Keratinocyte (primary cell): Measurements from ENCODE around the gene OR1I1. TPM values are rescaled to one million over a fixed set of nuclear protein-coding genes. Genes with fewer than 3 reads are reported as not detected.

ENCODE experiments used
- DNase-seq: peaks from one replicate; pipeline ENCODE4 v3.0.0-alpha.2; 2011; ENCODE audit warnings: low read depth, missing footprints, low spot score
- FAIRE-seq: peaks from 2 replicates; lab custom pipeline; 2011; peaks lifted over from hg19 to GRCh38; lab: Jason Lieb, UNC
- H2AFZ ChIP-seq: 2 replicates; pipeline ENCODE4 v1.6.0; 2012; ENCODE audit warnings: low read length, control low read depth, inconsistent platforms; ENCODE audit not compliant: control insufficient read depth
- H3K27ac ChIP-seq: 2 replicates; pipeline ENCODE4 v1.5.1; 2011; ENCODE audit warnings: low read length; ENCODE audit not compliant: control insufficient read depth, insufficient read depth
- H3K27me3 ChIP-seq: 3 replicates; pipeline ENCODE4 v1.6.0; 2011; ENCODE audit warnings: low read length; ENCODE audit not compliant: control insufficient read depth, insufficient read depth; ENCODE audit errors: extremely low read depth
- H3K36me3 ChIP-seq, 2 experiments: 2 replicates in 1 of 2; 3 replicates in 1 of 2; pipeline ENCODE4 v1.5.1; 2011; ENCODE audit warnings: low read length in 2 of 2, mild to moderate bottlenecking in 1 of 2; ENCODE audit not compliant: control insufficient read depth in 2 of 2, insufficient read depth in 2 of 2; ENCODE audit errors: extremely low read depth in 1 of 2
- H3K4me1 ChIP-seq: 3 replicates; pipeline ENCODE4 v1.5.1; 2011; ENCODE audit warnings: low read length; ENCODE audit not compliant: control insufficient read depth, insufficient read depth; ENCODE audit errors: extremely low read depth
- H3K4me2 ChIP-seq: 3 replicates; pipeline ENCODE4 v1.6.0; 2011; ENCODE audit warnings: low read depth, low read length; ENCODE audit not compliant: control insufficient read depth, insufficient read depth; ENCODE audit errors: extremely low read depth
- H3K4me3 ChIP-seq, 3 experiments: fragments of 200-600 bp in 1 of 3; sonication (generic) in 1 of 3; 2 replicates in 2 of 3; 3 replicates in 1 of 3; pipeline ENCODE4 v1.5.1; 2011 to 2016; ENCODE audit warnings: low read length in 3 of 3, mild to moderate bottlenecking in 3 of 3, control low read depth in 2 of 3, inconsistent platforms in 1 of 3, low read depth in 1 of 3, mixed read lengths in 1 of 3, mixed run types in 1 of 3, moderate library complexity in 1 of 3; ENCODE audit not compliant: control insufficient read depth in 2 of 3, insufficient read depth in 2 of 3; ENCODE audit errors: extremely low read depth in 1 of 3
- H3K79me2 ChIP-seq: 2 replicates; pipeline ENCODE4 v1.6.0; 2012; ENCODE audit warnings: low read length; ENCODE audit not compliant: control insufficient read depth, insufficient read depth
- H3K9ac ChIP-seq: 3 replicates; pipeline ENCODE4 v1.6.0; 2011; ENCODE audit warnings: low read length; ENCODE audit not compliant: control insufficient read depth, insufficient read depth; ENCODE audit errors: extremely low read depth
- H3K9me1 ChIP-seq: 3 replicates; pipeline ENCODE4 v1.6.0; 2011; ENCODE audit warnings: low read length; ENCODE audit not compliant: control insufficient read depth, insufficient read depth; ENCODE audit errors: extremely low read depth
- H3K9me3 ChIP-seq: 2 replicates; pipeline ENCODE4 v1.5.1; 2012; ENCODE audit warnings: low read depth, low read length; ENCODE audit not compliant: control insufficient read depth
- H4K20me1 ChIP-seq: 3 replicates; pipeline ENCODE4 v1.6.0; 2011; ENCODE audit warnings: low read length; ENCODE audit not compliant: control insufficient read depth, insufficient read depth; ENCODE audit errors: extremely low read depth
- CTCF ChIP-seq, 3 experiments: IDR thresholded peaks in 1 of 3; conservative IDR thresholded peaks in 1 of 3; optimal IDR thresholded peaks in 1 of 3; 2 replicates in 2 of 3; 3 replicates in 1 of 3; pipeline versions ENCODE3 to v1.5.1; 2011; ENCODE audit warnings: low read length in 3 of 3, mild to moderate bottlenecking in 3 of 3, moderate library complexity in 2 of 3, control low read depth in 1 of 3, inconsistent platforms in 1 of 3; ENCODE audit not compliant: insufficient read depth in 2 of 3; ENCODE audit errors: extremely low read depth in 1 of 3
- EZH2 ChIP-seq: IDR thresholded peaks from one replicate; pipeline ENCODE4 v1.6.1; 2012; ENCODE audit warnings: inconsistent platforms, mild to moderate bottlenecking, low read length, moderate library complexity
- dilution Hi-C: fragments of 300-500 bp; cut with MboI; formaldehyde crosslinking; loops from one replicate; pipeline ENCODE4 v1.7.0; 2020; ENCODE audit warnings: low sequenced_read_pairs; ENCODE audit not compliant: extremely low pct_ligation_motif_present
- polyA plus RNA-seq, 5 experiments: library from polyadenylated mRNA; depleted of rRNA in 3 of 5; stranded (reverse) in 3 of 5; stranded (forward) in 1 of 5; unstranded in 1 of 5; fragments of >200 nt; gene quantifications; 1 replicate in 1 of 5; 2 replicates in 3 of 5; 3 replicates in 1 of 5; pipeline versions ENCODE4 v1.2.1 to v1.2.3, GENCODE V29; 2011 to 2012; ENCODE audit warnings: missing spikeins in 2 of 5, low read depth in 1 of 5, low replicate concordance in 1 of 5

Gene OR1I1
- polyA plus RNA-seq, 1 donor (not counting 4 experiments of a cell fraction or from before 2014, with no cell fraction given): not detected

- no peak overlapping the region for H2AFZ ChIP-seq
- no peaks in the 10 kb centered on the region for H3K27me3 ChIP-seq
- no peaks in the 10 kb centered on the region for H3K36me3 ChIP-seq
- FAIRE-seq (no peak), DNase-seq (no peak)
- H3K4me1 ChIP-seq: peaks cover 15% of the 10 kb centered on the region
- H3K9me3 ChIP-seq: no peaks in the 10 kb centered on the region
- H3K4me2 ChIP-seq: no peak overlapping the region
- no peaks in the 10 kb centered on the region for H4K20me1 ChIP-seq
- no peaks in the 10 kb centered on the region for H3K9me1 ChIP-seq
- H3K79me2 ChIP-seq: no peaks in the 10 kb centered on the region
- dilution Hi-C loops: no loop called here
- no peak overlapping the region for H3K27ac ChIP-seq
- TF ChIP-seq CTCF (optimal IDR thresholded peaks at IDR 0.05 in 1 of 3, IDR thresholded peaks at IDR 0.05 in 1 of 3, conservative IDR thresholded peaks at IDR 0.05 in 1 of 3; ENCODE audit: extremely low read depth in 1 of 3, insufficient read depth in 2 of 3, low read length in 3 of 3) (no peak), EZH2 (no peak)
- H3K4me3 ChIP-seq: no peak overlapping the region
- no peak overlapping the region for H3K9ac ChIP-seq
Observed at GRCh38 chr19:15128162-15128770, 46.3 kb downstream of the OR1I1 start.

GRCh38 chr19:15129856-15130585 is 48.0 kb downstream of the OR1I1 start:
- Histone ChIP-seq H3K4me3 (no peak overlapping the region), H3K9me1 (no peaks in the 10 kb centered on the region), H3K4me1 (peaks cover 8% of the 10 kb centered on the region), H3K4me2 (peak overlapping the region; percentile 10), H3K27ac (peak overlapping the region; percentile 48), H3K36me3 (no peaks in the 10 kb centered on the region), H3K27me3 (no peaks in the 10 kb centered on the region), H2AFZ (peak overlapping the region; percentile 45), H3K9me3 (no peaks in the 10 kb centered on the region), H3K79me2 (no peaks in the 10 kb centered on the region), H3K9ac (no peak overlapping the region), H4K20me1 (no peaks in the 10 kb centered on the region)
- DNase-seq: peak; percentile 33
- dilution Hi-C loops: no loop called here
- TF ChIP-seq EZH2 (no peak), CTCF (optimal IDR thresholded peaks at IDR 0.05 in 1 of 3, IDR thresholded peaks at IDR 0.05 in 1 of 3, conservative IDR thresholded peaks at IDR 0.05 in 1 of 3; ENCODE audit: extremely low read depth in 1 of 3, insufficient read depth in 2 of 3, low read length in 3 of 3) (no peak)
- peak; percentile 84 for FAIRE-seq
